ENCODE measurements around the gene TRIM5. TPM values are rescaled to one million over a fixed set of nuclear protein-coding genes. Genes with fewer than 3 reads are reported as not detected.

TRIM5 gene
- total and polyA plus RNA-seq, 2 donors (not counting 3 experiments of a cell fraction or from before 2014, with no cell fraction given): 54.5 to 57.3 TPM

DNA sequence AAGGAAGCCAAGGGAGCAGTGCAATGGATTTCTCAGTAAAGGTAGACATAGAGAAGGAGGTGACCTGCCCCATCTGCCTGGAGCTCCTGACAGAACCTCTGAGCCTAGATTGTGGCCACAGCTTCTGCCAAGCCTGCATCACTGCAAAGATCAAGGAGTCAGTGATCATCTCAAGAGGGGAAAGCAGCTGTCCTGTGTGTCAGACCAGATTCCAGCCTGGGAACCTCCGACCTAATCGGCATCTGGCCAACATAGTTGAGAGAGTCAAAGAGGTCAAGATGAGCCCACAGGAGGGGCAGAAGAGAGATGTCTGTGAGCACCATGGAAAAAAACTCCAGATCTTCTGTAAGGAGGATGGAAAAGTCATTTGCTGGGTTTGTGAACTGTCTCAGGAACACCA is 11.3 kb upstream of the TRIM5 start:
- DNase-seq (ENCODE audit: low read depth, low spot score) (no peak), FAIRE-seq (no peak)
- TF ChIP-seq GATA2 (IDR thresholded peaks at IDR 0.05; ENCODE audit: insufficient read depth, insufficient read length, low read depth, low read length) (no peak), MYC (IDR thresholded peaks at IDR 0.05; ENCODE audit: low read depth, low read length) (no peak), JUN (IDR thresholded peaks at IDR 0.05; ENCODE audit: borderline replicate concordance, insufficient read depth, insufficient read length, low read depth) (no peak), EZH2 (IDR thresholded peaks at IDR 0.05; ENCODE audit: borderline replicate concordance, low read depth, low read length, severe bottlenecking) (no peak), FOS (IDR thresholded peaks at IDR 0.05; ENCODE audit: borderline replicate concordance, insufficient read depth, low read length) (no peak), POLR2AphosphoS5 (IDR thresholded peaks at IDR 0.05; ENCODE audit: insufficient read depth, low read depth, low read length) (no peak), POLR2A (IDR thresholded peaks at IDR 0.05; ENCODE audit: low read depth, low read length) (no peak)
- TF ChIP-seq, protein P1, sequence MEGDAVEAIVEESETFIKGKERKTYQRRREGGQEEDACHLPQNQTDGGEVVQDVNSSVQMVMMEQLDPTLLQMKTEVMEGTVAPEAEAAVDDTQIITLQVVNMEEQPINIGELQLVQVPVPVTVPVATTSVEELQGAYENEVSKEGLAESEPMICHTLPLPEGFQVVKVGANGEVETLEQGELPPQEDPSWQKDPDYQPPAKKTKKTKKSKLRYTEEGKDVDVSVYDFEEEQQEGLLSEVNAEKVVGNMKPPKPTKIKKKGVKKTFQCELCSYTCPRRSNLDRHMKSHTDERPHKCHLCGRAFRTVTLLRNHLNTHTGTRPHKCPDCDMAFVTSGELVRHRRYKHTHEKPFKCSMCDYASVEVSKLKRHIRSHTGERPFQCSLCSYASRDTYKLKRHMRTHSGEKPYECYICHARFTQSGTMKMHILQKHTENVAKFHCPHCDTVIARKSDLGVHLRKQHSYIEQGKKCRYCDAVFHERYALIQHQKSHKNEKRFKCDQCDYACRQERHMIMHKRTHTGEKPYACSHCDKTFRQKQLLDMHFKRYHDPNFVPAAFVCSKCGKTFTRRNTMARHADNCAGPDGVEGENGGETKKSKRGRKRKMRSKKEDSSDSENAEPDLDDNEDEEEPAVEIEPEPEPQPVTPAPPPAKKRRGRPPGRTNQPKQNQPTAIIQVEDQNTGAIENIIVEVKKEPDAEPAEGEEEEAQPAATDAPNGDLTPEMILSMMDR (IDR thresholded peaks at IDR 0.05; ENCODE audit: extremely low read depth in 1 of 2, insufficient read depth in 1 of 2, low read depth in 1 of 2, low read length in 2 of 2): no peak
- TF ChIP-seq, protein P2, sequence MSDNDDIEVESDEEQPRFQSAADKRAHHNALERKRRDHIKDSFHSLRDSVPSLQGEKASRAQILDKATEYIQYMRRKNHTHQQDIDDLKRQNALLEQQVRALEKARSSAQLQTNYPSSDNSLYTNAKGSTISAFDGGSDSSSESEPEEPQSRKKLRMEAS (IDR thresholded peaks at IDR 0.05; ENCODE audit: insufficient read depth, insufficient read length): no peak
- Histone ChIP-seq H3K4me3 (replicated peaks in 1 of 3; ENCODE audit: insufficient read depth in 1 of 3, low read depth in 1 of 3, low read length in 3 of 3) (no peak overlapping the region), H3K79me2 (ENCODE audit: control insufficient read depth, insufficient read depth, low read length) (peaks cover 7% of the 10 kb centered on the region), H3K9me3 (replicated peaks; ENCODE audit: control insufficient read depth, insufficient read depth, low read length) (no peaks in the 10 kb centered on the region), H3K4me1 (ENCODE audit: control insufficient read depth, extremely low read depth, insufficient read depth, low read length) (peaks cover 7% of the 10 kb centered on the region), H4K20me1 (replicated peaks; ENCODE audit: control insufficient read depth, extremely low read depth, insufficient read depth, low read length) (no peaks in the 10 kb centered on the region), H3K27me3 (ENCODE audit: control insufficient read depth in 2 of 2, insufficient read depth in 2 of 2, low read length in 2 of 2) (no peaks in the 10 kb centered on the region), H2AFZ (ENCODE audit: low read depth, low read length) (no peak overlapping the region), H3K4me2 (ENCODE audit: insufficient read depth, low read length) (no peak overlapping the region), H3K27ac (ENCODE audit: insufficient read depth, low read depth, low read length) (no peak overlapping the region), H3K36me3 (ENCODE audit: control insufficient read depth in 2 of 2, extremely low read depth in 1 of 2, insufficient read depth in 2 of 2, low read length in 2 of 2) (peaks cover 5 to 17% of the 10 kb centered on the region in 2 experiments), H3K9me1 (replicated peaks; ENCODE audit: control insufficient read depth, extremely low read depth, insufficient read depth, low read length) (no peaks in the 10 kb centered on the region), H3K9ac (replicated peaks; ENCODE audit: extremely low read depth, insufficient read depth, low read length) (no peak overlapping the region)
- intact Hi-C loops (cut with micrococcal nuclease) (no loop called here), dilution Hi-C loops (cut with MboI; ENCODE audit: extremely low pct_ligation_motif_present, low sequenced_read_pairs) (no loop called here)
- BruUV-seq (replicated peaks): no TSS peak
- POLR2A ChIA-PET: no interaction called here
- CTCF ChIA-PET: no interaction called here
